OCI-LY1 (cell line): ENCODE measurements around the gene KLHDC7A.

Experiments
- H2AFZ ChIP-seq: fragments of 200-600 bp; sonication (generic), shearing (Covaris generic); 2 replicates; pipeline ENCODE4 v1.6.0; 2014; ENCODE audit warnings: antibody characterized with exemption, mild to moderate bottlenecking, low read length
- H3F3A ChIP-seq: fragments of 200-600 bp; sonication (generic), shearing (Covaris generic); 2 replicates; pipeline ENCODE4 v1.6.0; 2014; ENCODE audit warnings: mild to moderate bottlenecking, antibody characterized with exemption, low read length, moderate library complexity; ENCODE audit not compliant: insufficient read depth
- H3K27ac ChIP-seq: fragments of 200-600 bp; sonication (generic); 2 replicates; pipeline ENCODE4 v1.5.1; 2014; ENCODE audit warnings: low read length, mixed run types, mild to moderate bottlenecking, low read depth; ENCODE audit not compliant: poor library complexity, severe bottlenecking
- H3K27me3 ChIP-seq: fragments of 200-600 bp; sonication (generic); 2 replicates; pipeline ENCODE4 v1.6.0; 2014; ENCODE audit warnings: antibody characterized with exemption, mild to moderate bottlenecking, low read length, moderate library complexity; ENCODE audit not compliant: insufficient read depth
- H3K36me3 ChIP-seq: fragments of 200-600 bp; sonication (generic); 2 replicates; pipeline ENCODE4 v1.6.1; 2014; ENCODE audit warnings: mild to moderate bottlenecking, antibody characterized with exemption, low read length, moderate library complexity, mixed read lengths; ENCODE audit not compliant: insufficient read depth
- H3K4me1 ChIP-seq: fragments of 200-600 bp; sonication (generic); 2 replicates; pipeline ENCODE4 v1.5.1; 2014; ENCODE audit warnings: mild to moderate bottlenecking, low read length, moderate library complexity; ENCODE audit not compliant: insufficient read depth, severe bottlenecking
- H3K4me2 ChIP-seq: fragments of 200-600 bp; sonication (generic), shearing (Covaris generic); 2 replicates; pipeline ENCODE4 v1.6.1; 2014; ENCODE audit warnings: low read length
- H3K4me3 ChIP-seq: fragments of 200-600 bp; sonication (generic); 2 replicates; pipeline ENCODE4 v1.5.1; 2014; ENCODE audit warnings: low read length, low read depth, mild to moderate bottlenecking, mixed read lengths; ENCODE audit not compliant: poor library complexity, severe bottlenecking
- H3K79me2 ChIP-seq: fragments of 200-600 bp; shearing (Covaris generic); 2 replicates; pipeline ENCODE4 v1.6.1; 2016; ENCODE audit warnings: mixed run types, low read length, mixed read lengths; ENCODE audit not compliant: insufficient read depth
- H3K9ac ChIP-seq: fragments of 200-600 bp; sonication (generic), shearing (Covaris generic); 2 replicates; pipeline ENCODE4 v1.6.1; 2014; ENCODE audit warnings: mild to moderate bottlenecking, low read length, mixed read lengths
- H3K9me2 ChIP-seq: fragments of 200-600 bp; sonication (generic), shearing (Covaris generic); 2 replicates; pipeline ENCODE4 v1.6.1; 2014; ENCODE audit warnings: low read depth, mild to moderate bottlenecking, low read length, mixed read lengths
- H3K9me3 ChIP-seq: fragments of 200-600 bp; shearing (Covaris generic); 2 replicates; pipeline ENCODE4 v1.6.1; 2014; ENCODE audit warnings: low read length, mixed read lengths
- H4K20me1 ChIP-seq: fragments of 200-600 bp; sonication (generic), shearing (Covaris generic); 2 replicates; pipeline ENCODE4 v1.6.0; 2016; ENCODE audit warnings: mild to moderate bottlenecking, low read length; ENCODE audit not compliant: insufficient read depth
- EZH2 ChIP-seq: fragments of 200-600 bp; sonication (generic), shearing (Covaris generic); IDR thresholded peaks from 2 replicates; pipeline ENCODE4 v1.8.0; 2017; ENCODE audit warnings: borderline replicate concordance, mixed run types, mild to moderate bottlenecking, antibody characterized with exemption, low read length, moderate library complexity, mixed read lengths
- TF ChIP-seq, protein P1 (sequence below): fragments of 200-600 bp; sonication (generic), shearing (Covaris generic); IDR thresholded peaks from 2 replicates; pipeline ENCODE4 v1.5.1; 2017; ENCODE audit warnings: mild to moderate bottlenecking, antibody characterized with exemption, low read length, moderate library complexity, mixed read lengths

Gene KLHDC7A

DNA sequence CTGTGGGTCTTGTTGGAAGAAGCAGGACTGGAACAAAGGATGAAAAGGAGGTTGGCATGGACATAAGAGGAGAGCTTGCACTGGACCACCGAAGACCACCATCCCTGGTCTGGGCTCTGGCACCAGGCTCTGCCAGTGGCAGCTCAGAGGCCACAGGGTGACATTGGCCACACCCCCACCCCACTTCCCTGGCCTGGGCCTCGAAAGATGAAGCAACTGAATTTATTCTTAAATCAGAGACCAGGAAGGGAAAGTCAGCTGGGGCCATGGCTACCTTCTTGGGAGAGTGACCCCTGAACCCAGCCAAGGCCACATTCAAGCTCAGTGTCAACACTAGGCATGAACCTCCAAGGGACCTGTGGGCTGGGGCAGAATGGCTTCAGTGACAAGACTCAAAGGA is 4.0 kb downstream of the KLHDC7A start:
- H3K36me3 ChIP-seq: no peaks in the 10 kb centered on the region
- no peaks in the 10 kb centered on the region for H3K9me2 ChIP-seq
- TF ChIP-seq, protein P1, sequence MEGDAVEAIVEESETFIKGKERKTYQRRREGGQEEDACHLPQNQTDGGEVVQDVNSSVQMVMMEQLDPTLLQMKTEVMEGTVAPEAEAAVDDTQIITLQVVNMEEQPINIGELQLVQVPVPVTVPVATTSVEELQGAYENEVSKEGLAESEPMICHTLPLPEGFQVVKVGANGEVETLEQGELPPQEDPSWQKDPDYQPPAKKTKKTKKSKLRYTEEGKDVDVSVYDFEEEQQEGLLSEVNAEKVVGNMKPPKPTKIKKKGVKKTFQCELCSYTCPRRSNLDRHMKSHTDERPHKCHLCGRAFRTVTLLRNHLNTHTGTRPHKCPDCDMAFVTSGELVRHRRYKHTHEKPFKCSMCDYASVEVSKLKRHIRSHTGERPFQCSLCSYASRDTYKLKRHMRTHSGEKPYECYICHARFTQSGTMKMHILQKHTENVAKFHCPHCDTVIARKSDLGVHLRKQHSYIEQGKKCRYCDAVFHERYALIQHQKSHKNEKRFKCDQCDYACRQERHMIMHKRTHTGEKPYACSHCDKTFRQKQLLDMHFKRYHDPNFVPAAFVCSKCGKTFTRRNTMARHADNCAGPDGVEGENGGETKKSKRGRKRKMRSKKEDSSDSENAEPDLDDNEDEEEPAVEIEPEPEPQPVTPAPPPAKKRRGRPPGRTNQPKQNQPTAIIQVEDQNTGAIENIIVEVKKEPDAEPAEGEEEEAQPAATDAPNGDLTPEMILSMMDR: no peak
- no peak for TF ChIP-seq EZH2
- no peaks in the 10 kb centered on the region; the same call in 1 of the 2 replicates for H3K27me3 ChIP-seq
- H3K9me3 ChIP-seq: no peaks in the 10 kb centered on the region
- H3K9ac ChIP-seq: no peak overlapping the region
- no peak overlapping the region for H2AFZ ChIP-seq
- H3K4me3 ChIP-seq: no peak overlapping the region
- H3K79me2 ChIP-seq: no peaks in the 10 kb centered on the region
- H3K27ac ChIP-seq: no peak overlapping the region
- H4K20me1 ChIP-seq: no peaks in the 10 kb centered on the region
- no peak overlapping the region for H3K4me2 ChIP-seq
- no peaks in the 10 kb centered on the region for H3F3A ChIP-seq
- H3K4me1 ChIP-seq: no peaks in the 10 kb centered on the region

DNA sequence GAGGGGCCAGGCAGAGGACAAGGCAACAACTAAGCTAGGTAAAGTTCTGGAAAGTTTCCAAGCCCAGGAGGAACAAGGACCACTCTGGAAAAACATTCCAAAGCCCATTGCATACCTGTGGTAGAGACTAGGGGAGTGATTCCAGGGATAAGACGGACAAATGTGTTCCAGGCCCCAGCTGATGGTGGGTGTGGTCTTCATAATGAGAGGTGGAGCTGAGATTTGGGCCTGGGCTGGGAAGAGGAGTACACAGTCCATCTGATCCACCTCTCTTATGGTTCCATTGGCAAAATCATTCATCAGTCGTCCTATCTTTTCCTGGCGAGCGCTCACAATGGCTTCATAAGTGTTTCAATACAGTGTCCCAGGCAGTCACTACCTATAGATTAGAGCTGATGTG is 4.5 kb downstream of the KLHDC7A start:
- no peaks in the 10 kb centered on the region for H3F3A ChIP-seq
- H3K79me2 ChIP-seq: no peaks in the 10 kb centered on the region
- H3K27ac ChIP-seq: no peak overlapping the region
- no peaks in the 10 kb centered on the region for H3K36me3 ChIP-seq
- no peaks in the 10 kb centered on the region for H3K9me3 ChIP-seq
- H3K4me2 ChIP-seq: no peak overlapping the region
- H3K9ac ChIP-seq: no peak overlapping the region
- H4K20me1 ChIP-seq: no peaks in the 10 kb centered on the region
- H3K4me3 ChIP-seq: no peak overlapping the region
- H3K9me2 ChIP-seq: no peaks in the 10 kb centered on the region
- no peak overlapping the region for H2AFZ ChIP-seq
- H3K4me1 ChIP-seq: no peaks in the 10 kb centered on the region
- no peak for TF ChIP-seq EZH2
- TF ChIP-seq, protein P1: no peak
- H3K27me3 ChIP-seq: no peaks in the 10 kb centered on the region; the same call in 1 of the 2 replicates

DNA sequence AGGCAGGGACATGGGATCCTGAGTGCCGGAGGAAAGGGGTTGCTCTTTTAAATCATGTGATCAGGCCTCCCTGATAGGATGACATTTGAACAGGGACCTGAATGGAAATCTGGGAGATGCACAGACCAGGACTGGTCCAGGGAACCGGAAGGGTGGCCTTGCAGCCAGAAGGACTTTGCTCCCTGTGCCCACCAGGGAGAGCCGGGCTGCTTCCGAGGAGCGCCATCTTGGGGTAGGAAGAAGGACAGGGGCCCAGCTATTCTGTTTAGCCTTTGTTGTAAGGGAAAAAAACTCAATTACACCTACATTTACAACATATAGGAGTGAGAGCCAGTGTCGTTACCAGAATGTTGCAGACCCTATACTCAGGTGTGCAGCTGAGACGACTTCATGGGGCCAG is 5.5 kb downstream of the KLHDC7A start:
- Histone ChIP-seq H3K4me2 (no peak overlapping the region), H3K4me1 (no peaks in the 10 kb centered on the region), H3K27ac (no peak overlapping the region), H3K36me3 (no peaks in the 10 kb centered on the region), H4K20me1 (no peaks in the 10 kb centered on the region), H3K79me2 (no peaks in the 10 kb centered on the region), H3F3A (no peaks in the 10 kb centered on the region), H3K9ac (no peak overlapping the region), H3K9me2 (no peaks in the 10 kb centered on the region), H3K27me3 (no peaks in the 10 kb centered on the region), H3K4me3 (no peak overlapping the region), H2AFZ (no peak overlapping the region), H3K9me3 (no peaks in the 10 kb centered on the region)
- TF ChIP-seq, protein P1: peak; percentile 16; the same call in 1 of the 2 replicates
- TF ChIP-seq EZH2: no peak
